ENCODE data around the gene OGFOD3.
A peak's percentile ranks its signal among the peaks of the same experiment; 100 is the strongest.
"Not testable (repeated sequence)": the region's sequence is repeated elsewhere in the genome, so short reads cannot be mapped to it uniquely, and the experiment has no call there.

OGFOD3 gene

GRCh38 chr17:82371333-82372248 lies 46.8 kb downstream of the OGFOD3 start, which contains the start of gene UTS2R:
UTS2R (plus strand) TSS chr17:82371765; CDS start chr17:82374325, 2,560 bp downstream.
- no peak for DNase-seq

GRCh38 chr17:82370471-82371332 lies 47.7 kb downstream of the OGFOD3 start:
- DNase-seq: no peak

- no peak for DNase-seq
Measured at GRCh38 chr17:82369211-82369610, 49.2 kb downstream of the OGFOD3 start.

GRCh38 chr17:82367724-82368524 lies 50.5 kb downstream of the OGFOD3 start:
- DNase-seq: no peak

GRCh38 chr17:82366749-82367148 lies 51.6 kb downstream of the OGFOD3 start:
- DNase-seq: peak; percentile 61

- DNase-seq: no peak
Measured at GRCh38 chr17:82365606-82366295, 52.6 kb downstream of the OGFOD3 start.

GRCh38 chr17:82361885-82362633 lies 56.3 kb downstream of the OGFOD3 start:
- DNase-seq: no peak

- not testable (repeated sequence) for DNase-seq
Measured at GRCh38 chr17:82359451-82360074, 58.8 kb downstream of the OGFOD3 start.

GRCh38 chr17:82358465-82359350 lies 59.7 kb downstream of the OGFOD3 start, which contains the start of gene TEX19:
TEX19 (plus strand) TSS chr17:82359247; CDS start chr17:82362151, 2,904 bp downstream.
- no peak for DNase-seq

GRCh38 chr17:82357394-82357793 lies 61.0 kb downstream of the OGFOD3 start:
- no peak for DNase-seq

- DNase-seq: no peak
Measured at GRCh38 chr17:82356845-82357355, 61.5 kb downstream of the OGFOD3 start.

GRCh38 chr17:82355770-82356427 lies 62.5 kb downstream of the OGFOD3 start:
- DNase-seq: no peak

- no peak for DNase-seq
Measured at GRCh38 chr17:82354804-82355308, 63.5 kb downstream of the OGFOD3 start.

GRCh38 chr17:82353484-82353883 lies 64.9 kb downstream of the OGFOD3 start:
- no peak for DNase-seq

- no peak for DNase-seq
Measured at GRCh38 chr17:82351713-82352488, 66.5 kb downstream of the OGFOD3 start.

GRCh38 chr17:82351254-82351712 lies 67.1 kb downstream of the OGFOD3 start:
- no peak for DNase-seq

- DNase-seq: no peak
Measured at GRCh38 chr17:82350182-82351030, 68.0 kb downstream of the OGFOD3 start.

All from NCI-H1417 treated with DMSO at 0.1 percent for 48 hours (cell line).